Measurements from ENCODE around the gene C1QTNF6. TPM values are rescaled to one million over a fixed set of nuclear protein-coding genes. Genes with fewer than 3 reads are reported as not detected.

Gene C1QTNF6
- total RNA-seq, 1 experiment from 2014 or later, result 6.3 TPM

DNA sequence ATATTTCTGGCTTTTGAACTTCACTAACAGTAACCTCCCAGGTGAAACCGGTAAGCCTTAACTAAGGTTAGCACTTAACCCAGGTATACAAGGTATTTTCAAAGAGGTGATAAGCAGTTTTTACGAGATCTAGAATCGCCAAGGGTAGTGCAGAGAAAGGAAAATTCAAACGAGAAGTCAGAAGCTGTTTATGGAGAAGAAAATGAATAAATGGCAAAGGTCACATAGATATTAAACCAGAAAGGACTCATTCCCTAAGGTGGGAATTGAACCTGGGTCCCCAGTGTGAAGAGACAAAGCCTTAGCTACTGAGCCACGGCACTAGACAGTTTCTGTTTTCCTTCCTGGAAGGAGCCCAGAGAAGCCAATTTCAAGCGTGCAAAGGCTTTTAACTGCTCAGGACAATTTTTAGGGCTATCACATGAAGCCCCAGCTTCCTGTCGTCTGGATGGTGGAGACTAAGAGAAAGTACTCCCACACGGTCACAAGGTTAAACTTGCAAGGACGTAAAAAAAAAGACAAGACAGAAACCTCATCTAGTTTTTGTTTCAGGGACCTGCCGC is 5.7 kb upstream of the C1QTNF6 start:
- Histone ChIP-seq H3K4me3 (ENCODE audit: low read depth, low read length, poor library complexity, severe bottlenecking) (no peak overlapping the region), H3K4me1 (ENCODE audit: insufficient read depth, low read length, poor library complexity, severe bottlenecking) (peaks cover 27% of the 10 kb centered on the region), H3K27me3 (replicated peaks; ENCODE audit: insufficient read depth, low read depth, low read length, poor library complexity) (no peaks in the 10 kb centered on the region), H3K27ac (ENCODE audit: low read depth, low read length, poor library complexity, severe bottlenecking) (no peak overlapping the region), H3K36me3 (ENCODE audit: insufficient read depth, low read length, poor library complexity, severe bottlenecking) (no peaks in the 10 kb centered on the region), H3K9me3 (ENCODE audit: low read depth, low read length, poor library complexity, severe bottlenecking) (peaks cover 8% of the 10 kb centered on the region)
- DNase-seq (ENCODE audit: low spot score), result peak; percentile 11
- BruUV-seq (replicated peaks), result no TSS peak
- no peak for TF ChIP-seq EZH2 (IDR thresholded peaks at IDR 0.05; ENCODE audit: borderline replicate concordance, low read depth, low read length, poor library complexity, severe bottlenecking)
- no peak for TF ChIP-seq CTCF (conservative IDR thresholded peaks at IDR 0.05; ENCODE audit: low read depth, low read length)
- intact Hi-C loops (cut with micrococcal nuclease; ENCODE audit: unreplicated experiment), result no loop called here
- POLR2A ChIA-PET (ENCODE audit: low non-redundant PET), result no interaction called here
- CTCF ChIA-PET, result no interaction called here

- BruUV-seq (replicated peaks), result no TSS peak
- Histone ChIP-seq H3K36me3 (ENCODE audit: insufficient read depth, low read length, poor library complexity, severe bottlenecking) (no peaks in the 10 kb centered on the region), H3K27me3 (replicated peaks; ENCODE audit: insufficient read depth, low read depth, low read length, poor library complexity) (no peaks in the 10 kb centered on the region), H3K4me1 (ENCODE audit: insufficient read depth, low read length, poor library complexity, severe bottlenecking) (peaks cover 30% of the 10 kb centered on the region), H3K4me3 (ENCODE audit: low read depth, low read length, poor library complexity, severe bottlenecking) (no peak overlapping the region), H3K27ac (ENCODE audit: low read depth, low read length, poor library complexity, severe bottlenecking) (no peak overlapping the region), H3K9me3 (ENCODE audit: low read depth, low read length, poor library complexity, severe bottlenecking) (peaks cover 8% of the 10 kb centered on the region)
- no peak for DNase-seq (ENCODE audit: low spot score)
- CTCF ChIA-PET, result no interaction called here
- TF ChIP-seq CTCF (conservative IDR thresholded peaks at IDR 0.05; ENCODE audit: low read depth, low read length), result no peak
- intact Hi-C loops (cut with micrococcal nuclease; ENCODE audit: unreplicated experiment), result no loop called here
- POLR2A ChIA-PET (ENCODE audit: low non-redundant PET), result no interaction called here
These were observed 4.7 kb upstream of the C1QTNF6 start for GRCh38 chr22:37192741-37193140.

- Histone ChIP-seq H3K36me3 (ENCODE audit: insufficient read depth, low read length, poor library complexity, severe bottlenecking) (no peaks in the 10 kb centered on the region), H3K4me1 (ENCODE audit: insufficient read depth, low read length, poor library complexity, severe bottlenecking) (peaks cover 32% of the 10 kb centered on the region), H3K4me3 (ENCODE audit: low read depth, low read length, poor library complexity, severe bottlenecking) (no peak overlapping the region), H3K9me3 (ENCODE audit: low read depth, low read length, poor library complexity, severe bottlenecking) (peaks cover 8% of the 10 kb centered on the region), H3K27ac (ENCODE audit: low read depth, low read length, poor library complexity, severe bottlenecking) (no peak overlapping the region), H3K27me3 (replicated peaks; ENCODE audit: insufficient read depth, low read depth, low read length, poor library complexity) (no peaks in the 10 kb centered on the region)
- no peak for TF ChIP-seq CTCF (conservative IDR thresholded peaks at IDR 0.05; ENCODE audit: low read depth, low read length)
- TF ChIP-seq EZH2 (IDR thresholded peaks at IDR 0.05; ENCODE audit: borderline replicate concordance, low read depth, low read length, poor library complexity, severe bottlenecking), result no peak
- DNase-seq (ENCODE audit: low spot score), result no peak
- intact Hi-C loops (cut with micrococcal nuclease; ENCODE audit: unreplicated experiment), result no loop called here
- no TSS peak for BruUV-seq (replicated peaks)
- POLR2A ChIA-PET (ENCODE audit: low non-redundant PET), result no interaction called here
- CTCF ChIA-PET, result no interaction called here
These were observed 4.2 kb upstream of the C1QTNF6 start for GRCh38 chr22:37192204-37192603.

Measured in A673 (cell line).